SK-N-MC (cell line): Measurements from ENCODE around the gene ISG20L2.

ENCODE experiments used
- EZH2 ChIP-seq: fragments of 200-600 bp; sonication (generic); IDR thresholded peaks from one replicate; pipeline ENCODE4 v1.6.1; 2017; ENCODE audit warnings: antibody characterized with exemption
- FOXP2 ChIP-seq: optimal IDR thresholded peaks from 2 replicates; pipeline ENCODE3; 2011; ENCODE audit warnings: mild to moderate bottlenecking, moderate library complexity; ENCODE audit not compliant: insufficient read depth; ENCODE audit errors: extremely low read length, control extremely low read depth
- POLR2AphosphoS5 ChIP-seq: IDR thresholded peaks from 2 replicates; pipeline ENCODE4 v1.6.1; 2012; ENCODE audit warnings: mild to moderate bottlenecking, low read depth, low read length, borderline replicate concordance

DNA sequence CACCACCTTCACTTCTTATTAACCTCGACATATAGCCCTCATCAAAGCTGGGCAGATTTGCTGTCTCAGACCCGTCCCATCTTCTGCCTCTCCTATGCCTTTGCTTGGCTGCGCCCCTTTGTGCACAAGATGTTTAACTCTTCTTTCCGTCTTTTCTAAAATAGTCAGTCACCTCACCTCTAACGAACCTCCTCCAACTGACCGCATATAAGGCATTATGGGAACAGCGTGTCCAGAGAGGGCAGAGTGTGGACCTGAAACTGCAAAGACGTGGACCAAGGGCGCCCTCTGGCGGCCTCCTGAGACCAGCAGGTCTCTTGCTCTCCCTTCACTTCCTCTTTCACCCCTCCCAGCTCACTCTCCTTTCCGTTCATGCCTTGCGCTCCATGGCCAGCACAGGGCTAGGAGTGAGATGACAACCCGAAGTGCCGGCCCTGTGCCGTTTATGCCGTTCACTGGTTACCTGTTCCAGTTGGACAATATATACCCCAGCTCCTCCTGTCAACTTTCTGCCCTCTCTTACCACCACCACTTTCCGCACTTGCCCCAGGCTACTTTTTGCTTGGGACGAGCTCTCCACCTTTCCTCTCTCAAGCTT, 2.8 kb downstream of the ISG20L2 start:
- no peak for TF ChIP-seq EZH2
- TF ChIP-seq POLR2AphosphoS5 = no peak
- TF ChIP-seq FOXP2 = no peak
